HG03575 (cell line): ENCODE measurements around the gene CUTA.
"Not testable (repeated sequence)": the region's sequence is repeated elsewhere in the genome, so short reads cannot be mapped to it uniquely, and the experiment has no call there.

Experiments
- ATAC-seq: cut with Tn5 transposase; IDR thresholded peaks from one replicate; pipeline ENCODE4 v1.9.1; 2021; ENCODE audit not compliant: unreplicated experiment, insufficient number of reproducible peaks, low FRiP score; ENCODE audit errors: extremely low read depth

CUTA gene

GRCh38 chr6:33410711-33411631 lies 6.9 kb downstream of the CUTA start, which contains the start of gene PHF1:
TSS of gene PHF1 (plus strand) at chr6:33411014. CDS start at chr6:33412264, 1,250 bp downstream.
- no peak for ATAC-seq

DNA sequence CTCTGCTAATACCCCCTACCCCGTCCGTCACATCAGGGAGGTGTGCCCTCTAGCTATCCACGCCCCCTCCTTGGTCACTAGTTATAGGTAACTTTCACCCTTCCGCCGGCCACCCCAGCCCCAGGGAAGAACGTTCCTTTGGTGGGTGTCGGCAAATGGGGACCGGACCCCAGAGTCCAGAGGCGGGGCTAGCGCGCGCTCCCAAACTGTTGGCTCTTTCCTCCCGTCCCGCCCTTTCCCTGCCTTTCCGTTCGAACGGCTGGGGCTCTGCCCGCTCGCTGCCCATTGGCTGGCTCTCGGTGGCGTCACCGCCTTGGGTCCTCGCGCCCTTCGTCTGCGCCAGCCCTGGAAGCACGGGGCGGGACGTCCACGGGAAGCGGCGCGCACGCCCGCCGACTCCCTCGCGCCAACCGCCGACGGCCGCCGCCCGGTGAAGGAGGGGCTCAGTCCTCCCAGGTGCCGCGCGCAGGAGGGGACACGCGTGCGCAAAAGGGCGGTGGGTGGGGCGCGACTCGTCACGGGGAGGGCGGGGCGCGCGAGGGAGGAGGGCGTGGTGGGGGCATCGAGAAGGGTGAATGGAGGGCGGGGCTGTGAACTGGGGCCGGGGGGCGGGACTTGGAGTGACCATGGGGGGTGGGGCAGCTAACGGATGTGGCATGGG lies 7.7 kb downstream of the CUTA start:
- ATAC-seq: no peak

- no peak for ATAC-seq
Observed at GRCh38 chr6:33407132-33407718, 10.7 kb downstream of the CUTA start.

DNA sequence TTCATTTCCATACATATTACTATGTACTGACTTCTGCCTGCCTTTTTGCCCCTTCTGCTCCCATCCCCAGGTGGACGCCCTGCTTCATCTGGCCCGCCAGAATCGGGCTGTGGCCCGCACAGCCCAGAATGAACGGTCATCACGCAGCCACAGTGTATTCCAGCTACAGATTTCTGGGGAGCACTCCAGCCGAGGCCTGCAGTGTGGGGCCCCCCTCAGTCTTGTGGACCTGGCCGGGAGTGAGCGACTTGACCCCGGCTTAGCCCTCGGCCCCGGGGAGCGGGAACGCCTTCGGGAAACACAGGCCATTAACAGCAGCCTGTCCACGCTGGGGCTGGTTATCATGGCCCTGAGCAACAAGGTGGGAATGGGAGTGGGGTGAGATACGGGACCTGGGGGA lies 11.8 kb downstream of the CUTA start:
- ATAC-seq: no peak

GRCh38 chr6:33405386-33405940 lies 12.4 kb downstream of the CUTA start:
- no peak for ATAC-seq

GRCh38 chr6:33404884-33405283 lies 13.0 kb downstream of the CUTA start:
- ATAC-seq: no peak

DNA sequence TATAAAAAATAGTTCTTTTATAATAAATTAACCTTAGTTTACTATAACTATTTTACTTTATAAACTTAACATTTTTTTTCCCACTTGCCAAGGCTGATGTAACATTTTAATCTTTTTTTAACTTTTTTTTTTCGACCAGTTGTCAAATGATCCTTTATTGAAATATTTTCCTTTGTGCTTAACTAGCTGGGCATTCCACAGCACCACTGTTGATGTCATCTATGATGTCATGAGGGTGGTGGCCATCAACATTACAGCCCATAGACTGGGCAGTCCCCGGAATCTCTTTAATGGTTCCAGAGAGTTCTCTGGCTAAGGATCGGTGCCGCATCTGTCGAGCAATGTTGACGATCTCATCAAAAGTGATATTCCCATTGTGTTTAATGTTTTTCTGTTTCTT lies 18.0 kb downstream of the CUTA start:
- not testable (repeated sequence) for ATAC-seq

DNA sequence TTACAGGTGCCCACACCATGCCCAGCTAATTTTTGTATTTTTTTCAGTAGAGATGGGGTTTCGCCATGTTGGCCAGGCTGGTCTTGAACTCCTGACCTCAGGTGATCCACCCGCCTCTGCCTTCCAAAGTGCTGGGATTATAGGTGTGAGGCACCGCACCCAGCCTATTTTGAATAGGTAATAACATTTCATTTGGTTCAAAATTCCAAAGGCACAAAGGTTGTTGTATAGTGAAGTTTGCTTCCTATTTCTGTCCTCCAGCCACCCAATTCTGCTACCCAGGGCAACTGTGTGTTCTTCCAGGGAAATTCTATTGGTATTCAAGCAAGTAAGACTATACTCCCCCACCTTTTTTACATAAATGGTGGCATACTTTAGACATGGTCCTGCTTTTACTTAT lies 19.3 kb downstream of the CUTA start:
- ATAC-seq: not testable (repeated sequence)

DNA sequence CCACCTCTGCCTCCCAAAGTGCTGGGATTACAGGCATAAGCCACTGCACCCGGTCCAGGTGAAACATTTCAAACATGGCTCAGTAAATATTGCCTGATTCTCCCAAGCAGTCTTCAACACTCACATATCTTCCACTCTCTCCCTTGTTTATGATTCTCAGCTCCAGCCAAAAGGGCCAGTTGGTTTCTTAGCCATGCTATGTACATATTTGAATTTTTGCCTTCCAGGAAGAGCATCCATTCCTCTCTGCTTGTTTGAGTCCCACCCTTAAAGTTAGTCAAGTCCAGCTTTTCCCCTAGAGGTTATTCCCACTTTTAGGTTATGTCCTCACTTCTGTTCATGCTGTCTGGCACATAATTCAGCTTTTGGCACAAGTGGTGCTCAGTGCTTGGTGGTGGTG lies 20.4 kb downstream of the CUTA start:
- no peak for ATAC-seq

DNA sequence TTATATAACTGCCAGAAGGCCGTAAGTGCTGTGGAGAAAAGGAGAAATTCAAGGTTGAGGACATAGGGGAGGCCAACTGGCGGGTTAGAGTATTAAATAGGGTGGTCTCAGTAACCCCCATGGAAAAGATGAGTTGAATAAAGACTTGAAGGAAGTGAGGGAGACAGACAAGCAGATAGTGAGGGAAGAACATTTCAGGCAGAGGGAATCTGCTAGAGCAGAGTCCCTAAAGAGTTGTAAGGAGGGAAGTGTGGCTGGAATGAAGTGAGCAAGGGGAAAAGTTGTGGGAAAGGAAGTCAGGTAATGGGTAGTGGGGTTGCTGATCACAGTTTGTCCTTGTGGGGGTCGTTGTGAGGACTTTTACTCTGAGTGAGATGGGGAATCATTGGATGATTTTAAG lies 24.9 kb downstream of the CUTA start:
- no peak for ATAC-seq

DNA sequence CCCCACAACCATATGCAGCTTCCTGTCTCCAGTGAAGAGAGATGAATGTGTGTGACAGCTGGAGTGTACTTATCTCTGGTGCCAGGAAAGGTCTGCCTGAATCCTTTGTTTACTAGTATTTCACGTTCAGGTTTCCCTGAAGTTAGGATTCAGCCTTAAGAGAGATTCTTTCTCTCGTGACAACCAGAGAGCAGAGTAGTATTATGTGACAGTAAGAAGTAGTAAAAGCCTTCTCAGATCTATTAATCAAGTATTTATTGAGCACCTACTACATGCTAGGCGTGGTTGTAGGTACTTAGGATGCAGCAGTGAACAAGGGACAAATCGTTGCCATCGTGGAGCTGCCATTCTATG lies 25.3 kb downstream of the CUTA start:
- no peak for ATAC-seq

- peak; percentile 12 for ATAC-seq
Observed at GRCh38 chr6:33391922-33392594, 25.8 kb downstream of the CUTA start.

GRCh38 chr6:33391278-33391921 lies 26.5 kb downstream of the CUTA start, which contains the start of gene KIFC1:
TSS of gene KIFC1 (plus strand) at chr6:33391823. CDS start at chr6:33391986, 163 bp downstream.
- ATAC-seq: peak; percentile 62

DNA sequence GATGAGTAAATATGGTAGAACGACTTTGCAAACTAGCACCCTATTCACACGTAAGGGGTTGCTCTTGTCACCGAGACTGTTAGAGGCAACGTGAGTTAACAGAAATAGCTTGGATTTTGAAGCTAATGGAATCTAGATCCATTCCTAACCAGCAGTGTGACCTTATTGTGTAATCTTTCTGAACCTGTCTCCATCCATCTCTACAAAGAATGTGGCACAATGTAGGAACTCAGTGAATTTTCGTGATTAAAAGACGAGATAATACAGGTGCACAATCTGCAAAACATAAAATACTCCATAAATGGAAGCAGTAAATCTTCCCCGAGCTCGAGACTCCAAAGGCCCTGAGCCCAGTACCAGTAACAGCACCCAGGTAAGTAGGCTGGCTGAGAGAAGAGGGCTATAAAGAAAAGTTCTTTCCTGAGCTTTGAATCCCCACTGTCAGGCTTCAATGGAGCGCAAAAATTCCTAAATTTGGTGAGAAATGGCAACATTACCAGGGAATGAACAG lies 27.1 kb downstream of the CUTA start:
- ATAC-seq: no peak

DNA sequence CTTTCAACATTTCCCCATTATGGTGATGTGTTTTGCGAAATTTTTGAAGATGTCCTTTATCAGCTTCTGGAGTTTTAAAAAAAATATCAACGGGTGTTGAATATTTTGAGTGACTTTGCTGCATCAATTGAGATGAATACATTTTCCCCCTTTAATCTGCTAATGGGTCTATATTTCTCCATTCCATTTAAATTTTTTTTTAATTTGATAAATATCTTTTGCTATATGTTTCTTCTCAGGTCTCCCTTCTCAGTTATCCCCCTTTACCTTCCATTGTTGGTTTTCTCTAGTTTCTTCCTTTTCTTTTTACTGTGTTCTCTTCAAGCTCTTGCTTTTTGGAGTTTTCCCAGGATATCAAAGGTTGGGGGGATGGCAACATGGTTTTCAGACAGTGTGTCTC lies 27.7 kb downstream of the CUTA start:
- no peak for ATAC-seq

DNA sequence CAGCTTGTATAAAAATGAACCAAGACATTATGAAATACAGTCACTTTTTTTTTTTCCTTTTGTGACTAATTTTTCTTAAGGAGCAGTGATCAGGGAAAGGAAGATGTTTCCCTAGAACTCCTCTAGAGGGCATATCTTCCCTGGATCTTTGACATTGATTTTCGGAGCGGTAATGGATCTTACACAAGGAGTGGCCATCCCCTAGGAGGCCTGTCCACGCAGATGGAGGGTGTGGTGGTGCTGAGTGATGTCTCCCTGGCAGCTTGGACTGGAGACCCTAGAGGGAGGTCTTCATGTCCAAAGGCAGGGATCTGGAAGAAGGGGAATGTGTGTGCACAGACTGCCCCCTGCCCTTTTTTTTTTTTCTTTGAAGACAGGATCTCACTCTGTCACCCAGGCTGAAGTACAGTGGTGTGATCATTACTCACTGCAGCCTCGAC lies 33.3 kb downstream of the CUTA start:
- no peak for ATAC-seq

DNA sequence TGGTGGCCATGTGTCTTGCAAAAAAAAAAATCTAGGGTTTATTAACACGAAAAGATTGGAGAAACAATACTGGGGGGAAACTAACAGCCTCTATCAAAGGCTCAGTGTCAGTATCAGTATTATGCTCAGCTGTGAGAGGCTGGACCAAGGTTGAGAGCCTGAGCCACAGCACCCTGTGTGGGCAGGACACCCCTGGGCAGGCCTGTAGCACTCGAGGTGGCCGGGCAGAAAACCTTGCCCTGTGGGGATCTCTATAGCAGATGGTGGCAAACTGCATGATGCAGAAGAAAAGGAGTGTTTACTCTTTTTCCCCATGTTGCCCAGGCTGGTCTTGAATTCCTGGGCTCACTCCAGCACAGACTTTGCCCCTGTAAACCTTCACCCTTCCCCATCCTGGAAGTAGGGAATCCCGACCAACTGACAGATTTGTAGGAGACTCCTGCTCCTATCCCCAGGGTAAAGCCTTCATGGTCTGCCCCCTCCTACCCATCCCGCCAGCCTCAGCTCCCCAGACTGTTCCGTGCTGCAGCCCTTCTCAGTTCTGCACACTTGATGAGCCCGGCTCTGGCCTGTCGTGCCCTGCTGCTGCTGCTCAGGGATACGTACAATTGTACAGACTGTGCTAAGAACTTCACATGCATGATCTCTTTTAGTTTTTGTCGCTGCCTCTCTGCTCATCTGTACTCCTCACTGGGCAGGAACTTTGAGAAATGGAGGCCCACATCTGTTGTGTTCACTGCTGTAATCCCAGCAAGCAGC lies 34.3 kb downstream of the CUTA start:
- no peak for ATAC-seq
